Measurements from ENCODE around the gene SCFD2.

DNA sequence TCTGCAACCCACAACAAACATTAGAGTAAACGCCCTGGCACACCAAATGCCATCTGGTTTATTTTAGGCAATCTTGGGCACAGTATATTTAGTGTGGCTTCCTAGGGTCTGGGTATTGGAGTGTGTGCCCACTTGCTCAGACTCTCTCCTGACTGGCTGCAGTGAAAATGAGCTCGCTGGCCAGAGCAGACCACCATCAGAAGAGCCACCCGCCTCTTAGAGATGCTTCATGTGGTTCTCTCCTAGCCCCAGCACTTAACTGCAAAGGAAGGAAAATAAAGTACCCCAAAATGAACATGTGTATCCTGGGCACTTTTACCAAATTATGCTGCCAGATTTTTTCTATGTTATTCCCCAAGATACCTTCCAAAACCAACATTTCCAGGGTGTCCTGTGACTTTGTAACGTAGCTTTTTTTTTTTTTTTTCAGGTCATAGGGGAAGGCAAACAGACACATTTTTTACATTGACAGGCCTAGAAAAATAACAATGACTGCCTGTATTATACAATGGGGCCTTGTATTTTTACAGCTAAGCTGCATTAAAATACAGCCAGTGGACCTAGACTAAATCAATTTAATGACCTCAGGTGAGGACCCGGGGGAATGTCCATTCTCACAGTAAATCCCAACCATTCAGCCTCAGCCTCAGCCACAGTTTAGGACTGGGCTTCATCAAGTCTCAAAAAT lies 310.0 kb downstream of the SCFD2 start:
- TF ChIP-seq EP300 (IDR thresholded peaks at IDR 0.05), result no peak
- TF ChIP-seq, protein P1, sequence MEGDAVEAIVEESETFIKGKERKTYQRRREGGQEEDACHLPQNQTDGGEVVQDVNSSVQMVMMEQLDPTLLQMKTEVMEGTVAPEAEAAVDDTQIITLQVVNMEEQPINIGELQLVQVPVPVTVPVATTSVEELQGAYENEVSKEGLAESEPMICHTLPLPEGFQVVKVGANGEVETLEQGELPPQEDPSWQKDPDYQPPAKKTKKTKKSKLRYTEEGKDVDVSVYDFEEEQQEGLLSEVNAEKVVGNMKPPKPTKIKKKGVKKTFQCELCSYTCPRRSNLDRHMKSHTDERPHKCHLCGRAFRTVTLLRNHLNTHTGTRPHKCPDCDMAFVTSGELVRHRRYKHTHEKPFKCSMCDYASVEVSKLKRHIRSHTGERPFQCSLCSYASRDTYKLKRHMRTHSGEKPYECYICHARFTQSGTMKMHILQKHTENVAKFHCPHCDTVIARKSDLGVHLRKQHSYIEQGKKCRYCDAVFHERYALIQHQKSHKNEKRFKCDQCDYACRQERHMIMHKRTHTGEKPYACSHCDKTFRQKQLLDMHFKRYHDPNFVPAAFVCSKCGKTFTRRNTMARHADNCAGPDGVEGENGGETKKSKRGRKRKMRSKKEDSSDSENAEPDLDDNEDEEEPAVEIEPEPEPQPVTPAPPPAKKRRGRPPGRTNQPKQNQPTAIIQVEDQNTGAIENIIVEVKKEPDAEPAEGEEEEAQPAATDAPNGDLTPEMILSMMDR (IDR thresholded peaks at IDR 0.05), result no peak

All from ovary (tissue), 3 donors.